ENCODE results near the gene VARS2.

- no peak for TF ChIP-seq POLR2A (IDR thresholded peaks at IDR 0.05; ENCODE audit: low read depth, low read length)
- TF ChIP-seq CTCF (IDR thresholded peaks at IDR 0.05; ENCODE audit: extremely low read depth in 1 of 2, insufficient read depth in 1 of 2, low read depth in 1 of 2, low read length in 2 of 2), result no peak
These were observed 19.7 kb upstream of the VARS2 start for GRCh38 chr6:30894381-30894780.
